HL-60 (cell line): ENCODE measurements around the gene HMSD.

Experiments used
- TF ChIP-seq, protein P1 (sequence below): IDR thresholded peaks from one replicate; pipeline ENCODE4 v1.5.1; 2011; ENCODE audit warnings: low read length, control low read depth, inconsistent platforms; ENCODE audit not compliant: insufficient read depth
- TF ChIP-seq, protein P2 (sequence below): IDR thresholded peaks from 2 replicates; pipeline ENCODE4 v1.6.1; 2012; ENCODE audit warnings: low read depth; ENCODE audit not compliant: insufficient replicate concordance

DNA sequence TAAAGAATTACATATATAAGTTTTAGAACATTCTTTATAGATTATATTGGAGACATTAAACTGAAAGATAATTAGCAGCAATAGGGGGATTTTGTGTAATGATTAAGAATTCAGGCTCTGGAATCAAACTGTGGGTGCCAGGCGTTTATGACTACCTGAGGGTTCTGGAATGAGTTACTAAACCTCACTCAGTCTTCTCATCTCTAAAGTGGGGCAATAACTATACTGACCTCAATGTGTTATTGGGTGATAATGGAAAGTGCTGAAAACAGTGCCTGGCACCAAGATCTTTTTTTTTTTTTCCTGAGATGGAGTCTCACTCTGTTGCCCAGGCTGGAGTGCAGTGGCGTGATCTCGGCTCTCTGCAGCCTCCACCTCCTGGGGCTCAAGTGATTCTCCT, 27.9 kb downstream of the HMSD start:
- TF ChIP-seq, protein P1, sequence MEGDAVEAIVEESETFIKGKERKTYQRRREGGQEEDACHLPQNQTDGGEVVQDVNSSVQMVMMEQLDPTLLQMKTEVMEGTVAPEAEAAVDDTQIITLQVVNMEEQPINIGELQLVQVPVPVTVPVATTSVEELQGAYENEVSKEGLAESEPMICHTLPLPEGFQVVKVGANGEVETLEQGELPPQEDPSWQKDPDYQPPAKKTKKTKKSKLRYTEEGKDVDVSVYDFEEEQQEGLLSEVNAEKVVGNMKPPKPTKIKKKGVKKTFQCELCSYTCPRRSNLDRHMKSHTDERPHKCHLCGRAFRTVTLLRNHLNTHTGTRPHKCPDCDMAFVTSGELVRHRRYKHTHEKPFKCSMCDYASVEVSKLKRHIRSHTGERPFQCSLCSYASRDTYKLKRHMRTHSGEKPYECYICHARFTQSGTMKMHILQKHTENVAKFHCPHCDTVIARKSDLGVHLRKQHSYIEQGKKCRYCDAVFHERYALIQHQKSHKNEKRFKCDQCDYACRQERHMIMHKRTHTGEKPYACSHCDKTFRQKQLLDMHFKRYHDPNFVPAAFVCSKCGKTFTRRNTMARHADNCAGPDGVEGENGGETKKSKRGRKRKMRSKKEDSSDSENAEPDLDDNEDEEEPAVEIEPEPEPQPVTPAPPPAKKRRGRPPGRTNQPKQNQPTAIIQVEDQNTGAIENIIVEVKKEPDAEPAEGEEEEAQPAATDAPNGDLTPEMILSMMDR: no peak
- TF ChIP-seq, protein P2, sequence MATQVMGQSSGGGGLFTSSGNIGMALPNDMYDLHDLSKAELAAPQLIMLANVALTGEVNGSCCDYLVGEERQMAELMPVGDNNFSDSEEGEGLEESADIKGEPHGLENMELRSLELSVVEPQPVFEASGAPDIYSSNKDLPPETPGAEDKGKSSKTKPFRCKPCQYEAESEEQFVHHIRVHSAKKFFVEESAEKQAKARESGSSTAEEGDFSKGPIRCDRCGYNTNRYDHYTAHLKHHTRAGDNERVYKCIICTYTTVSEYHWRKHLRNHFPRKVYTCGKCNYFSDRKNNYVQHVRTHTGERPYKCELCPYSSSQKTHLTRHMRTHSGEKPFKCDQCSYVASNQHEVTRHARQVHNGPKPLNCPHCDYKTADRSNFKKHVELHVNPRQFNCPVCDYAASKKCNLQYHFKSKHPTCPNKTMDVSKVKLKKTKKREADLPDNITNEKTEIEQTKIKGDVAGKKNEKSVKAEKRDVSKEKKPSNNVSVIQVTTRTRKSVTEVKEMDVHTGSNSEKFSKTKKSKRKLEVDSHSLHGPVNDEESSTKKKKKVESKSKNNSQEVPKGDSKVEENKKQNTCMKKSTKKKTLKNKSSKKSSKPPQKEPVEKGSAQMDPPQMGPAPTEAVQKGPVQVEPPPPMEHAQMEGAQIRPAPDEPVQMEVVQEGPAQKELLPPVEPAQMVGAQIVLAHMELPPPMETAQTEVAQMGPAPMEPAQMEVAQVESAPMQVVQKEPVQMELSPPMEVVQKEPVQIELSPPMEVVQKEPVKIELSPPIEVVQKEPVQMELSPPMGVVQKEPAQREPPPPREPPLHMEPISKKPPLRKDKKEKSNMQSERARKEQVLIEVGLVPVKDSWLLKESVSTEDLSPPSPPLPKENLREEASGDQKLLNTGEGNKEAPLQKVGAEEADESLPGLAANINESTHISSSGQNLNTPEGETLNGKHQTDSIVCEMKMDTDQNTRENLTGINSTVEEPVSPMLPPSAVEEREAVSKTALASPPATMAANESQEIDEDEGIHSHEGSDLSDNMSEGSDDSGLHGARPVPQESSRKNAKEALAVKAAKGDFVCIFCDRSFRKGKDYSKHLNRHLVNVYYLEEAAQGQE: no peak
